ENCODE results near the gene C16orf46. TPM values are rescaled to one million over a fixed set of nuclear protein-coding genes. Genes with fewer than 3 reads are reported as not detected.
"Not testable (repeated sequence)": the region's sequence is repeated elsewhere in the genome, so short reads cannot be mapped to it uniquely, and the experiment has no call there.

The C16orf46 gene
- total and polyA plus RNA-seq, 2 of the 4 experiments (the other 2 are of a cell fraction): 0.27 to 0.72 TPM

DNA sequence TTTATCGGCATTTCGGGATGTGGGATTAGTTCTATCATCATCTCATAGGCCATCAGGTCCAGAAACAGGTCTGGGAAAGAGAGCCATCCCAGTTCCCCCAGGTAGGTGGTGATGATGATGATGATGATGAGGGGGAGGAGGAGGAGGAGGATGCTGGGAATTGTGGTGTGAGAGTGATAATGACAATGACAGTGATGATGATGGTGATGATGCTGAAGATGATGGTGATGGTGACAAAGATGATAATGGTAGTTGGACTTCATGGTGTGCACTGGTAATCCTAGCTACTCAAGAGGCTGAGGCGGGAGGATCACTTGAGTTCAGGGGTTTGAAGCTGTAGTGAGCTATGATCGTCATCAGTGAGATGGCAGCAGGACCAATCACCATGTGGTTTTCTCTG is 35.4 kb upstream of the C16orf46 start:
- in situ Hi-C loops (cut with MboI; ENCODE audit: low sequenced_read_pairs) (no loop called here), intact Hi-C loops (cut with micrococcal nuclease) (no loop called here), dilution Hi-C loops (cut with HindIII; ENCODE audit: low sequenced_read_pairs, unreplicated experiment) (no loop called here)
- Histone ChIP-seq H3K9me1 (ENCODE audit: insufficient read depth, low read length) (no peaks in the 10 kb centered on the region), H4K91ac (ENCODE audit: insufficient read depth, low read depth, low read length) (no peak overlapping the region), H4K20me1 (ENCODE audit: insufficient read depth, low read length) (no peaks in the 10 kb centered on the region), H3K9me3 (ENCODE audit: control insufficient read depth, insufficient read depth, low read length) (no peaks in the 10 kb centered on the region), H3K36me3 (ENCODE audit: control insufficient read depth, insufficient read depth, low read length) (no peaks in the 10 kb centered on the region), H3K4me1 (ENCODE audit: control insufficient read depth, insufficient read depth, low read length) (no peaks in the 10 kb centered on the region), H3K18ac (ENCODE audit: low read depth, low read length) (no peak overlapping the region), H2BK20ac (ENCODE audit: low read depth, low read length) (no peak overlapping the region), H3K4ac (ENCODE audit: low read depth, low read length) (no peak overlapping the region), H3K27ac (ENCODE audit: insufficient read depth, low read length) (no peak overlapping the region), H4K8ac (ENCODE audit: low read depth in 2 of 2, low read length in 2 of 2) (no peak overlapping the region), H2BK15ac (ENCODE audit: low read depth, low read length) (no peak overlapping the region), H3K9ac (ENCODE audit: low read depth, low read length) (no peak overlapping the region), H3K4me3 (ENCODE audit: insufficient read depth, low read depth, low read length) (no peak overlapping the region), H4K5ac (ENCODE audit: low read depth, low read length) (no peak overlapping the region), H3K14ac (replicated peaks; ENCODE audit: low read depth, low read length) (no peak overlapping the region), H2AFZ (replicated peaks; ENCODE audit: low read length, poor library complexity) (no peak overlapping the region), H2BK5ac (ENCODE audit: low read depth, low read length, poor library complexity, severe bottlenecking) (no peak overlapping the region), H3K4me2 (ENCODE audit: low read depth, low read length) (no peak overlapping the region), H3K27me3 (ENCODE audit: control insufficient read depth, insufficient read depth, low read length) (no peaks in the 10 kb centered on the region; the same call in 1 of the 2 replicates), H3K79me1 (ENCODE audit: low read depth in 1 of 2, low read length in 2 of 2) (no peaks in the 10 kb centered on the region), H2AK9ac (replicated peaks; ENCODE audit: low read depth, low read length, poor library complexity) (no peak overlapping the region), H2BK120ac (ENCODE audit: low read depth, low read length) (no peak overlapping the region), H3K56ac (ENCODE audit: extremely low read depth, insufficient read depth, low read length) (no peak overlapping the region), H3K23ac (ENCODE audit: low read depth, low read length) (no peak overlapping the region), H2AK5ac (ENCODE audit: low read depth, low read length) (no peak overlapping the region)
- 40% methylated on average over 1 of the region's 4 CpGs; no CpG with 5 or more reads in 1 of the 2 experiments for WGBS, 2 experiments (ENCODE audit: extremely low coverage in 2 of 2, insufficient read length in 1 of 2)
- no peak for ATAC-seq (ENCODE audit: low read depth)
- TF ChIP-seq FOS (IDR thresholded peaks at IDR 0.05; ENCODE audit: low read depth, low read length): no peak
- TF ChIP-seq NFE2L2 (IDR thresholded peaks at IDR 0.05; ENCODE audit: low read depth, low read length): no peak
- TF ChIP-seq, protein P1, sequence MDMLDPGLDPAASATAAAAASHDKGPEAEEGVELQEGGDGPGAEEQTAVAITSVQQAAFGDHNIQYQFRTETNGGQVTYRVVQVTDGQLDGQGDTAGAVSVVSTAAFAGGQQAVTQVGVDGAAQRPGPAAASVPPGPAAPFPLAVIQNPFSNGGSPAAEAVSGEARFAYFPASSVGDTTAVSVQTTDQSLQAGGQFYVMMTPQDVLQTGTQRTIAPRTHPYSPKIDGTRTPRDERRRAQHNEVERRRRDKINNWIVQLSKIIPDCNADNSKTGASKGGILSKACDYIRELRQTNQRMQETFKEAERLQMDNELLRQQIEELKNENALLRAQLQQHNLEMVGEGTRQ (IDR thresholded peaks at IDR 0.05; ENCODE audit: low read depth, low read length): no peak
- BruUV-seq (replicated peaks): no TSS peak
- ChIA-PET POLR2A (ENCODE audit: unreplicated experiment) (no interaction called here), CTCF (interaction anchor here (1.1 kb wide), 1 partner anchor 14 kb away, joined by 3 read pairs; no protein-coding TSS in a partner anchor)
- DNase-seq: no peak

DNA sequence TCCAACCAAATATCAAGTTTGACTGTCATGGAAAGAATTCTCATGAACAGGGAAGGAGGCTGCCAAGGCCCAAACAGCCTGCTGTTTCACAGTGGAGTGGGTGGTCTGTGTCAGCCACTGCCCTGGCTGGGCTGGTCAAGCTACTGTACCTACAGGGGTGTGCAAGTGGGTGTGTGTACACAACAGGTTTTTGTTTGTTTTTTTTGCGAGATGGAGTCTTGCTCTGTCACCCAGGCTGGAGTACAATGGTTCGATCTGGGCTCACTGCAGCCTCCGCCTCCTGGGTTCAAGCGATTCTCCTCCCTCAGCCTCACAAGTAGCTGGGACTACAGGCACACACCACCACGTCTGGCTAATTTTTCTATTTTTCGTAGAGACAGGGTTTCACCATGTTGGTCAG is 32.2 kb upstream of the C16orf46 start:
- in situ Hi-C loops (cut with MboI; ENCODE audit: low sequenced_read_pairs); BruUV-seq (replicated peaks); DNase-seq; H3K4me2 ChIP-seq (ENCODE audit: low read depth, low read length); H4K5ac ChIP-seq (ENCODE audit: low read depth, low read length); H3K4me1 ChIP-seq (ENCODE audit: control insufficient read depth, insufficient read depth, low read length); H3K4ac ChIP-seq (ENCODE audit: low read depth, low read length); CTCF ChIA-PET; H3K4me3 ChIP-seq (ENCODE audit: insufficient read depth, low read depth, low read length); H4K91ac ChIP-seq (ENCODE audit: insufficient read depth, low read depth, low read length); dilution Hi-C loops (cut with HindIII; ENCODE audit: low sequenced_read_pairs, unreplicated experiment); H3K9ac ChIP-seq (ENCODE audit: low read depth, low read length); H2BK15ac ChIP-seq (ENCODE audit: low read depth, low read length); H2AK9ac ChIP-seq (replicated peaks; ENCODE audit: low read depth, low read length, poor library complexity); H2BK5ac ChIP-seq (ENCODE audit: low read depth, low read length, poor library complexity, severe bottlenecking); H3K79me1 ChIP-seq (ENCODE audit: low read depth in 1 of 2, low read length in 2 of 2); H2BK120ac ChIP-seq (ENCODE audit: low read depth, low read length); H3K9me3 ChIP-seq (ENCODE audit: control insufficient read depth, insufficient read depth, low read length); POLR2A ChIA-PET (ENCODE audit: unreplicated experiment); H2AFZ ChIP-seq (replicated peaks; ENCODE audit: low read length, poor library complexity); H3K27me3 ChIP-seq (ENCODE audit: control insufficient read depth, insufficient read depth, low read length); H2AK5ac ChIP-seq (ENCODE audit: low read depth, low read length); H3K56ac ChIP-seq (ENCODE audit: extremely low read depth, insufficient read depth, low read length); H3K9me1 ChIP-seq (ENCODE audit: insufficient read depth, low read length); H3K27ac ChIP-seq (ENCODE audit: insufficient read depth, low read length); intact Hi-C loops (cut with micrococcal nuclease); H3K23ac ChIP-seq (ENCODE audit: low read depth, low read length); H2BK20ac ChIP-seq (ENCODE audit: low read depth, low read length); H3K14ac ChIP-seq (replicated peaks; ENCODE audit: low read depth, low read length); H4K8ac ChIP-seq (ENCODE audit: low read depth in 2 of 2, low read length in 2 of 2); H3K36me3 ChIP-seq (ENCODE audit: control insufficient read depth, insufficient read depth, low read length); H3K18ac ChIP-seq (ENCODE audit: low read depth, low read length); H4K20me1 ChIP-seq (ENCODE audit: insufficient read depth, low read length); ATAC-seq (ENCODE audit: low read depth): not testable (repeated sequence)
- WGBS, 2 experiments (ENCODE audit: extremely low coverage in 2 of 2, insufficient read length in 1 of 2): 63% methylated on average over 5 of the region's 6 CpGs; no CpG with 5 or more reads in 1 of the 2 experiments
